GM21619 (cell line): ENCODE data around the gene RPL10.

ENCODE experiments used
- ATAC-seq: cut with Tn5 transposase; IDR thresholded peaks from one replicate; pipeline ENCODE4 v1.9.1; 2021; ENCODE audit not compliant: unreplicated experiment

Gene RPL10

GRCh38 chrX:154443992-154444754, 46.0 kb downstream of the RPL10 start, which contains the start of gene FAM50A:
Gene FAM50A (plus strand): TSS chrX:154444141. CDS start chrX:154444236, 95 bp downstream.
- peak; percentile 73 for ATAC-seq

GRCh38 chrX:154444755-154445246, 46.6 kb downstream of the RPL10 start:
- ATAC-seq, result no peak

GRCh38 chrX:154445776-154446175, 47.6 kb downstream of the RPL10 start:
- ATAC-seq, result no peak

GRCh38 chrX:154446430-154446829, 48.3 kb downstream of the RPL10 start:
- ATAC-seq, result no peak

GRCh38 chrX:154448484-154448883, 50.3 kb downstream of the RPL10 start:
- ATAC-seq, result no peak

- no peak for ATAC-seq
Measured at GRCh38 chrX:154449618-154450017, 51.4 kb downstream of the RPL10 start.

- no peak for ATAC-seq
Measured at GRCh38 chrX:154450312-154450711, 52.1 kb downstream of the RPL10 start.
